ENCODE measurements around the gene TSTD1. TPM values are rescaled to one million over a fixed set of nuclear protein-coding genes. Genes with fewer than 3 reads are reported as not detected.

The TSTD1 gene
- total and polyA plus RNA-seq, 2 experiments from 2014 or later = 94.9 to 244 TPM

GRCh38 chr1:161021165-161021969 lies 17.4 kb downstream of the TSTD1 start (continued):
- TF ChIP-seq ETS1 (IDR thresholded peaks at IDR 0.05) (no peak), ZNF331 (CRISPR knock-in tag; IDR thresholded peaks at IDR 0.05; ENCODE audit: low read depth) (no peak)

GRCh38 chr1:161020509-161021164 lies 18.1 kb downstream of the TSTD1 start, which contains the start of gene F11R:
Gene F11R, minus strand, starts transcription at chr1:161021152. Its CDS starts 79 bp downstream, at chr1:161021073.
- Mint-ChIP-seq H3K27me3 (ENCODE audit: insufficient read depth, low read depth, poor library complexity) (peaks cover 11% of the 10 kb centered on the region), H3K9me3 (no peaks in the 10 kb centered on the region; the same call in 2 of the 3 replicates), H3K4me1 (peaks cover 47% of the 10 kb centered on the region), H3K36me3 (ENCODE audit: low read depth) (peaks cover 19% of the 10 kb centered on the region), H3K27ac (peak within 1 kb of the TSS; percentile 100), H3K4me3 (peak within 1 kb of the TSS; percentile 89)
- Histone ChIP-seq H3K4me2 (peak within 1 kb of the TSS; percentile 97), H3K27ac (ENCODE audit: low read depth) (peak within 1 kb of the TSS; percentile 94), H3K79me2 (replicated peaks; ENCODE audit: insufficient read depth) (peaks cover 52% of the 10 kb centered on the region), H3F3A (replicated peaks; ENCODE audit: low read depth) (peaks cover 13% of the 10 kb centered on the region), H3K4me3 (peak within 1 kb of the TSS; percentile 99), H2AFZ (no peak within 1 kb of the TSS), H3K4me1 (ENCODE audit: insufficient read depth) (peaks cover 34% of the 10 kb centered on the region), H3K9me2 (ENCODE audit: insufficient read depth) (no peaks in the 10 kb centered on the region), H3K27me3 (ENCODE audit: insufficient read depth) (no peaks in the 10 kb centered on the region), H3K36me3 (ENCODE audit: insufficient read depth) (no peaks in the 10 kb centered on the region), H4K20me1 (replicated peaks; ENCODE audit: insufficient read depth) (peaks cover 29% of the 10 kb centered on the region)
- TF ChIP-seq ZNF462 (CRISPR knock-in tag; IDR thresholded peaks at IDR 0.05) (no peak), STAT1 (IDR thresholded peaks at IDR 0.05; ENCODE audit: unreplicated experiment) (no peak), JUNB (IDR thresholded peaks at IDR 0.05; ENCODE audit: unreplicated experiment) (no peak), ETS1 (IDR thresholded peaks at IDR 0.05) (0 out of 2 replicates have a peak, but pooled peaks have one; percentile 1), CTCF (conservative IDR thresholded peaks at IDR 0.05; ENCODE audit: low read depth in 2 of 2) (peak in 1 of 2 experiments; percentile 16; a peak in 1 of 4 replicates), EZH2 (IDR thresholded peaks at IDR 0.05; ENCODE audit: low read depth, unreplicated experiment) (no peak), POLR2AphosphoS5 (IDR thresholded peaks at IDR 0.05; ENCODE audit: low read depth) (peak; percentile 88)
- DNase-seq (ENCODE audit: low spot score) (peak; percentile 83), ATAC-seq (peak; percentile 55)
